GM21447 (cell line): Measurements from ENCODE around the gene ZNF521.

Experiments used
- ATAC-seq: cut with Tn5 transposase; IDR thresholded peaks from one replicate; pipeline ENCODE4 v1.9.1; 2021; ENCODE audit not compliant: unreplicated experiment

ZNF521 gene

GRCh38 chr18:25175558-25176517 lies 176.1 kb downstream of the ZNF521 start:
- no peak for ATAC-seq

GRCh38 chr18:25174324-25174723 lies 177.6 kb downstream of the ZNF521 start:
- no peak for ATAC-seq

DNA sequence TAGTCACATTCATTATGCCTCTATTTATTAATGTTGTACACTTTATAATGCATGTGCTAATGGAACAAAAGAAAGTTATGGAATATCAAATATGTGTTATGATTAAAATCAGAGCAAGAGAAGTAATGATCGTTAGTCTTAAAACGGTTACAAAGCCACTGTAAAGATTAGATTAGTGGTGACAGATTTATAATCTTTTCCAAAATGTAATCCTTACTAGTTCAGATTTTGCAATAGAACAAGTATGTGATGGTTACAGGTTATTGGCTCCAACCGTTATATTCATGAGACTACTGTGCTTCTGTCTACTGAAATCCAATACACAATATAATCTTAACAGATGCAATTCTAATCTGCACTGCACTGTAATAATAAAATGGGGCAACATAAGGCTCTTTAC lies 180.6 kb downstream of the ZNF521 start:
- ATAC-seq: no peak

- ATAC-seq: no peak
These were observed 181.6 kb downstream of the ZNF521 start for GRCh38 chr18:25170402-25170801.

DNA sequence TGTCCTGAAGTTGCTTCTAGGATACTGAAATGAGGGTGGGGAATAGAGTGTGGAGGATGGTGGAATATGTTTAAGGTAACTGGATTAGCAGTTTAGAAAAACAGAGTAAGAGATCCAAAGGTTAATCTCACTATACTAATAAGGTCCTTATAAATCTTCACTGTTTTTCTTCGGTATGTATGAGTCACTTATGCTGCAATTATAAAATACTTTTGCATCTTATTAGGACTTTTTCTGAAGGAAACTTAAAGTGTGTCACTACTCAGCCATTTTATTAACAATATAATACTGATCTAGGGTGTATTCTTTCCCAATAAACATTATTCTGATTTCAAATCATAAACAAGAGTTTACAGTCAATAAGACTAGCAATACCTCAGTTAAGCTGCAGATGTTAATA lies 182.3 kb downstream of the ZNF521 start:
- ATAC-seq: no peak

- no peak for ATAC-seq
These were observed 184.2 kb downstream of the ZNF521 start for GRCh38 chr18:25167612-25168410.

DNA sequence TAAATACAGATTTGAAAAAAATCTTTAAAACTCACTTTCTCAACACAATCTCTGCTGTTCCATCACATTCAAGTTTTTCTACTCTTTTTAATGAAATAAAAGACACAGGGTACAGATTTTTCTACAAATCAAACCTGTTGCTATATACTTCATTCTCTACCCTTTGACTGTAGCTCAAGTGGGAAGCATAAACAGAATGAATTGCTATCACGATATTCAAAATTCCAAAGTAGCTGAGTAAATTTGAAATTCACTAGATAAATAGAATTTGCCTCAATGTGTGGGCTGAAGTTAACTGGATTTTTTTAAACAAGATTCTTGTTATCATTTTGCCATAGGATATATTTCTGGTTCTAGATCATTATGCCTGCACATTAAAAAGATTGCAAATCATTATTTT lies 185.9 kb downstream of the ZNF521 start:
- ATAC-seq: no peak

- peak; percentile 94 for ATAC-seq
These were observed 186.8 kb downstream of the ZNF521 start for GRCh38 chr18:25164848-25165811.

DNA sequence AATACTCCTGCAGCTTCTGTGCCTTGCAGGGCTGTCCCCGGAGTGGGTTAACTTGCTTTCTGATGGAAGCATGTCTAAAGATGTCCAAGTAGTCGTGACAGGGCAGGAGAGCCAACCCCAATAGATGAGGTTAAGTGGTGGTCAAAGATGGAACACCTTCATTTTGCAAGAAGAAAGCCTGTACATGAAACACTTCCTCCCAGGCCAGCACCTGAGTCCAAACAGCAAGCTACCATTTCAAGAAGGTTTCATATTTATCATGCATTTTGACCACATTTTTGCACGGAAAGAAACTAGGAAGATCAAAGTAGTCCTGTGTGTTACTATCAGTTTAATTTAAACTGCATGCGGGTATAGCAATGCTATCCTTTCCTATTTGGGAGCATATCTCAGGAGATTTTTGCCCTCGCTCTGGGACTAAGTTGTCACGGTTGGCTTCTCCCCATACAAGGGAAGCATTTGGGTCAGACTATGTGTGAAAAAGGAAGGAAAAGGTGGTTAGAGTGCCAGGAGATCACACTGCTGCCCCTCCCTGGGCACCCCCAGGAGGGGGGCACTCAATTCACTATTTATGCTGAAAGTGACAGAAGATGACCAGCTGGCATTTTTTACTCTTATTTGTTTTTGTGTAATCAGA lies 187.6 kb downstream of the ZNF521 start:
- ATAC-seq: peak; percentile 35

- ATAC-seq: no peak
These were observed 198.5 kb downstream of the ZNF521 start for GRCh38 chr18:25153426-25153825.

GRCh38 chr18:25147877-25148488 lies 204.0 kb downstream of the ZNF521 start:
- ATAC-seq: no peak

GRCh38 chr18:25146512-25146910 lies 205.5 kb downstream of the ZNF521 start:
- ATAC-seq: no peak

DNA sequence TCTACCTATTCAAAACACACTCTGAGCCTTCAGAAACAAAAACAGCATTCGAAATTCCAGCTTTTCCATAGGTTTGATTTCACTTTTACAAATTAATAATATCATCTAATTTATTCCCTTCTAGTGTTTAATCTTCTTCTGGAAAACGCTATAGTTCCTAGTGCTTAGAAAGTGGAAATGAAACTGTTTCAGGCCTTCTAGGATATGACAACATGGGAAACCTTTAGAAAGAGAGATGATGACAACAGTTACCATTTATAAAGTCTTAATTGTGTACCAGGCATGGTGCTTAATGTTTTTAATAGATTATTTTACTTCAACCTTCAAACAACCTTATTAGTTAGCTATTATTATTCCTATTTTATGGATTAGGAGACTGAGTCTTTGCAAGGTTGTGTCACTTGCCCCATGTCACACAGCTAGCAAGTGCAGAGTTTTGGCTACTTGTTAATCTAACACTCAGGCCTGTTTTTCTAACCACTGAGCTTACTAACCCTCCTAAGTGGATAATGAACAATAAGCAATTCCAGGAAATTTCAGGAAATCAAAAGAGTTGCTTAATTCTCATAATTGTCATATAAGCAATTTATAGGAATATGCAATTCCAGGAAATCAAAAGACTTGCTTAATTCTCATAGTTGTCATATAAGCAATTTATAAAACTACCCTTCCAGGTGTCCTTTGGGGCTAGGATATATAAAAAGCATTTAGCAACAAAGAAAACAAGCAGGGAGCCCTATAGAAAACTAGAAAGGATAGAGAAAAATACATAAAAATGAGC lies 206.0 kb downstream of the ZNF521 start:
- no peak for ATAC-seq

DNA sequence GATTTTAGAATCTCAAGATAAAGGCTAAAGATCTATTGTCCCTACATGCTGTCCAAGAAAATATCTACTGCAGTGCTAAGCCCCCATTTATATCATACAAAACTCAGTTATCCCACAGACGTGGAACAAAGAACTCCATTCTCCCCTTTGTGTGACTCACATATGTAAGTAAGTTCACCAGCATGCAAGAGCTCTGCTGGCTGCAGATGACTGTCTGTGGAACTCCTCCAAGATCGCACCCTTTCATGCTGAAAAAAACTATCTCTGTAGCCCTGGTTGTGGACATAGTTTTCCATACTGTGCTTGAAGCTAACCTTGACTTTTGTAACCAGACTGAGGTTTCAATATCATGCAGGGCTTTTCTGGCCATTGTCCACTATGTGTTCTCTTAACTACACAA lies 207.1 kb downstream of the ZNF521 start:
- no peak for ATAC-seq

DNA sequence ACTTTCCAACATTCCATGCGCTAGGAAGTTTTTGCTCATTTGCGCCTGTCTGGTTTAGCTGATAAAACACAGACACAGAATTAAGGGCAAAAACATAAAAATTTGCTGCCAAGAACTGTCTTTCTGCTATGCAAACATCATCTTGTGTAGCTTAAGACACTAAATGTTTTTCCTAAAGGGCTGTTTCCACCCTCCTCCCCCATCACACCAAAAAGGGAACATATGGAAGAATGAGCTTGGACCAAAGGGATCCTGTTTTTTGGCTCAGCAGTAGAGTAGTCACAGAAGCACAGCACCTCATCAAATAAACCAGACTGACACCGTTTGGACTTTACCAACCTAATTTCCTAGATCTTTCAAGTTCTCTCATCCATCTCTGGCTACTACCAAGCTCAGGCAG lies 210.1 kb downstream of the ZNF521 start:
- ATAC-seq: no peak

DNA sequence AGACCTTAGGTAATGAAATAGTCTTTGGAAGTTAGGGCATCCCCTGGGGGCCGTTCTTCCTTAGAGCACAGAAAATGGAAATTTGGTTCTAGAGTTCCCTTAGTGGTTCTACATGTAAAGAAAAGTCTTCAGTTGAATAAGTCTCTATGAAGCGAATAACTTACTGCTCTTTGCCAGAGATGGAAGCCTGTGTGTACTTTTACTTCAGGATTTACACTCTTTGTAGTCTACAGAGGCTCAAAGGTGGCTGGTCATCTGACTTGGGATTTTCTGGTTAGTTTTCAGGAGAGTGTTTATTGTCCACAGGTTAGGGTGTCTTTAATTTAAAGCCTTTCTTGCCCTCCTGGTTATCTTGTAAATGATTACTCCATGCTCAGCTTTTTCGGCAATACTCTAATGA lies 210.6 kb downstream of the ZNF521 start:
- no peak for ATAC-seq

GRCh38 chr18:25140962-25141308 lies 211.0 kb downstream of the ZNF521 start:
- ATAC-seq: no peak

GRCh38 chr18:25140124-25140961 lies 211.6 kb downstream of the ZNF521 start:
- no peak for ATAC-seq

DNA sequence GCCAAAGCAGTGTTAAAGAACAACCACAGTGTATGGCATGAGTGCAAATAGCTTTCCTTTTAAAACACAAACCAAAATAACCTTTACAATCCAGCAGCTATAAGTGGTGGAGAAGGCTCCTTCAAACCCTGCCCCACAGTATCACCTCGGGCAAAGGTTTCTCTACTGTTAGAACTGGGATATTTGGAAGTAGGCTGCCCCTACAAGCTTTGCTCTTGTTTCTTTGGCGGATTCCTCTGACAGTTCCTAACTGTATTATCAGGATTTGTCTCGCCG lies 214.8 kb downstream of the ZNF521 start:
- ATAC-seq: no peak
